ENCODE data around the gene ECPAS.

GRCh38 chr9:111366978-111367377, 117.2 kb downstream of the ECPAS start:
- no peak for TF ChIP-seq CTCF (conservative IDR thresholded peaks at IDR 0.05; ENCODE audit: low read length)
- TF ChIP-seq EZH2phosphoT487 (IDR thresholded peaks at IDR 0.05; ENCODE audit: borderline replicate concordance, low read depth, low read length): no peak

Data from OCI-LY7 (cell line).